ENCODE measurements around the gene SKA1.
"Not testable (repeated sequence)": the region's sequence is repeated elsewhere in the genome, so short reads cannot be mapped to it uniquely, and the experiment has no call there.

Gene SKA1

DNA sequence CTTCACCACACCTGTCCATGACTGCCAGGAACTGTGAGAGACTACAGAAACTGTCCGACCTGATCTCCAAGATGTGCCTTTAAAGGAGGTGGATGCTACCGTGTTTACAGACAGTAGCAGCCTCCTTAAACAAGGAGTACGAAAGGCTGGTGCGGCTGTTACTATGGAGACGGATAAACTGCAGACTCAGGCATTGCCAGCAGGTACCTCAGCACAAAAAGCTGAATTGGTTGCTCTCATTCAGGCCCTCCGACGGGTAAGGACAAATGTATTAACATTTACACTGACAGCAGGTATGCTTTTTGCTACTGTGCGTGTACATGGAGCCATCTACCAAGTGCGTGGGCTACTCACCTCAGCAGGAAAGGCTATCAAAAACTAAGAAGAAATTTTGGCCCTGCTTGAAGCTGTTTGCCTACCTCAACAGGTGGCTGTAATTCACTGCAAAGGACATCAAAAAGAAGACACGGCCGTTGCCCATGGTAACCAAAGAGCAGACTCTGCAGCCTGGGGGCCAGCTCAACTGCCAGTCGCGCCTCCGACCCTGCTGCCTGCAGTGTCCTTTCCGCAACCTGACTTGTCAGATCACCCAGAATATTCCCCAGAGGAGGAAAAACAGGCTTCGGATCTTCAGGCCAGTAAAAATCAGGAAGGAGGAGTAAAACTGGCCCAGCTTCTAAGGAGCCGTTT, 30.9 kb downstream of the SKA1 start:
- in situ Hi-C loops (cut with HindIII; ENCODE audit: low sequenced_read_pairs): no loop called here
- DNase-seq (ENCODE audit: low read depth): no peak
- TF ChIP-seq, protein P1, sequence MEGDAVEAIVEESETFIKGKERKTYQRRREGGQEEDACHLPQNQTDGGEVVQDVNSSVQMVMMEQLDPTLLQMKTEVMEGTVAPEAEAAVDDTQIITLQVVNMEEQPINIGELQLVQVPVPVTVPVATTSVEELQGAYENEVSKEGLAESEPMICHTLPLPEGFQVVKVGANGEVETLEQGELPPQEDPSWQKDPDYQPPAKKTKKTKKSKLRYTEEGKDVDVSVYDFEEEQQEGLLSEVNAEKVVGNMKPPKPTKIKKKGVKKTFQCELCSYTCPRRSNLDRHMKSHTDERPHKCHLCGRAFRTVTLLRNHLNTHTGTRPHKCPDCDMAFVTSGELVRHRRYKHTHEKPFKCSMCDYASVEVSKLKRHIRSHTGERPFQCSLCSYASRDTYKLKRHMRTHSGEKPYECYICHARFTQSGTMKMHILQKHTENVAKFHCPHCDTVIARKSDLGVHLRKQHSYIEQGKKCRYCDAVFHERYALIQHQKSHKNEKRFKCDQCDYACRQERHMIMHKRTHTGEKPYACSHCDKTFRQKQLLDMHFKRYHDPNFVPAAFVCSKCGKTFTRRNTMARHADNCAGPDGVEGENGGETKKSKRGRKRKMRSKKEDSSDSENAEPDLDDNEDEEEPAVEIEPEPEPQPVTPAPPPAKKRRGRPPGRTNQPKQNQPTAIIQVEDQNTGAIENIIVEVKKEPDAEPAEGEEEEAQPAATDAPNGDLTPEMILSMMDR (IDR thresholded peaks at IDR 0.05; ENCODE audit: low read depth, low read length, missing control alignments): no peak
- H3K4me3 ChIP-seq (ENCODE audit: low read depth, low read length): no peak overlapping the region

DNA sequence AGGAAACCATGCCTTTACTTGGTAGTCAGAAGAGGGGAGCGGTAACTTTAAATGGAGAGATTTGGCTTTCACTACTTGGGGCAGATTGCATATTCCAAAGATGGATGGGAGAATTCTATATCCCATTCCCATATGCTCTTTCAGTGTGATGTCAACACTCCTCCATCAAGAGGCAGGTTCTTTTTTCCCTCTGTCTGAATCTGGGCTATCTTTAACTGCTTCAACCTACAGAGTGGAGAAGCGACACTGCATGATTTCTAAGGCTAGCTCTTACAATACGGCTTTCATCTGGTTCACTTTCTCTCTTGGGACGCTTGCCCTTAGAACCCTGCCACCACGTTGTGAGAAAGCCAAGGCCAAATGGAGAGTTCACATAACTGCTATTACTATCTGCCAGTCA, 34.4 kb downstream of the SKA1 start:
- no peak overlapping the region for H3K4me3 ChIP-seq (ENCODE audit: low read depth, low read length)
- TF ChIP-seq, protein P1 (IDR thresholded peaks at IDR 0.05; ENCODE audit: low read depth, low read length, missing control alignments): no peak
- DNase-seq (ENCODE audit: low read depth): no peak
- in situ Hi-C loops (cut with HindIII; ENCODE audit: low sequenced_read_pairs): no loop called here

GRCh38 chr18:50410008-50410407, 35.2 kb downstream of the SKA1 start:
- TF ChIP-seq, protein P1 (IDR thresholded peaks at IDR 0.05; ENCODE audit: low read depth, low read length, missing control alignments): no peak
- H3K4me3 ChIP-seq (ENCODE audit: low read depth, low read length): no peak overlapping the region
- DNase-seq (ENCODE audit: low read depth): no peak
- in situ Hi-C loops (cut with HindIII; ENCODE audit: low sequenced_read_pairs): no loop called here

- DNase-seq (ENCODE audit: low read depth): no peak
- TF ChIP-seq, protein P1 (IDR thresholded peaks at IDR 0.05; ENCODE audit: low read depth, low read length, missing control alignments): no peak
- in situ Hi-C loops (cut with HindIII; ENCODE audit: low sequenced_read_pairs): no loop called here
- H3K4me3 ChIP-seq (ENCODE audit: low read depth, low read length): no peak overlapping the region
Observed at GRCh38 chr18:50410894-50411293, 36.0 kb downstream of the SKA1 start.

DNA sequence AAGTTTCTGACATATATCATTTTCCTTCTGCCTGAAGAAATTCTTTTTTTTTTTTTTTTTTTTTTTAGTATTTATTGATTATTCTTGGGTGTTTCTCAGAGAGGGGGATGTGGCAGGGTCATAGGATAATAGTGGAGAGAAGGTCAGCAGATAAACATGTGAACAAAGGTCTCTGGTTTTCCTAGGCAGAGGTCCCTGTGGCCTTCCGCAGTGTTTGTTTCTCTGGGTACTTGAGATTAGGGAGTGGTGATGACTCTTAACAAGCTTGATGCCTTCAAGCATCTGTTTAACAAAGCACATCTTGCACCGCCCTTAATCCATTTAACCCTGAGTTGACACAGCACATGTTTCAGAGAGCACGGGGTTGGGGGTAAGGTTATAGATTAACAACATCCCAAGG, 42.0 kb downstream of the SKA1 start:
- in situ Hi-C loops (cut with HindIII; ENCODE audit: low sequenced_read_pairs); H3K4me3 ChIP-seq (ENCODE audit: low read depth, low read length); DNase-seq (ENCODE audit: low read depth): not testable (repeated sequence)

- in situ Hi-C loops (cut with HindIII; ENCODE audit: low sequenced_read_pairs); H3K4me3 ChIP-seq (ENCODE audit: low read depth, low read length); DNase-seq (ENCODE audit: low read depth): not testable (repeated sequence)
Observed at GRCh38 chr18:50417705-50418104, 42.9 kb downstream of the SKA1 start.

- TF ChIP-seq, protein P1 (IDR thresholded peaks at IDR 0.05; ENCODE audit: low read depth, low read length, missing control alignments): no peak
- in situ Hi-C loops (cut with HindIII; ENCODE audit: low sequenced_read_pairs): no loop called here
Observed at GRCh38 chr18:50418650-50419049, 43.8 kb downstream of the SKA1 start.

More at GRCh38 chr18:50418650-50419049, 43.8 kb downstream of the SKA1 start:
- no peak overlapping the region for H3K4me3 ChIP-seq (ENCODE audit: low read depth, low read length)
- DNase-seq (ENCODE audit: low read depth): no peak
